KMS-11 (cell line): Measurements from ENCODE around the gene WFIKKN1.
A peak's percentile ranks its signal among the peaks of the same experiment; 100 is the strongest.

Source experiments
- H2AFZ ChIP-seq: fragments of 200-600 bp; sonication (generic); 2 replicates; pipeline ENCODE4 v1.6.1; 2016; ENCODE audit warnings: antibody characterized with exemption, mixed run types, low read depth
- H3K27ac ChIP-seq: fragments of 200-600 bp; sonication (generic); 2 replicates; pipeline ENCODE4 v1.6.1; 2016; ENCODE audit warnings: mild to moderate bottlenecking, mixed run types
- H3K27me3 ChIP-seq: fragments of 200-600 bp; sonication (generic); 2 replicates; pipeline ENCODE4 v1.6.1; 2017; ENCODE audit warnings: mild to moderate bottlenecking, low read depth, mixed run types, moderate library complexity; ENCODE audit not compliant: insufficient read depth
- H3K36me3 ChIP-seq: fragments of 200-600 bp; sonication (generic); 2 replicates; pipeline ENCODE4 v1.6.1; 2017; ENCODE audit warnings: mild to moderate bottlenecking, mixed run types; ENCODE audit not compliant: insufficient read depth
- H3K4me1 ChIP-seq: fragments of 200-600 bp; sonication (generic); 2 replicates; pipeline ENCODE4 v1.6.1; 2016; ENCODE audit warnings: mild to moderate bottlenecking, low read depth, mixed run types; ENCODE audit not compliant: poor library complexity, severe bottlenecking
- H3K4me2 ChIP-seq: fragments of 200-600 bp; sonication (generic); 2 replicates; pipeline ENCODE4 v1.7.0; 2016; ENCODE audit warnings: mild to moderate bottlenecking, mixed run types
- H3K4me3 ChIP-seq: fragments of 200-600 bp; sonication (generic); IDR thresholded peaks from 2 replicates; pipeline ENCODE4 v1.6.1; 2017; ENCODE audit warnings: low read depth, low read length, mixed read lengths; ENCODE audit not compliant: insufficient read depth
- H3K79me2 ChIP-seq: fragments of 200-600 bp; sonication (generic); 2 replicates; pipeline ENCODE4 v1.6.1; 2016; ENCODE audit warnings: low read depth, mixed run types; ENCODE audit not compliant: insufficient read depth
- H3K9ac ChIP-seq: fragments of 200-600 bp; sonication (generic); 2 replicates; pipeline ENCODE4 v1.6.1; 2016; ENCODE audit warnings: mild to moderate bottlenecking, mixed run types
- H4K20me1 ChIP-seq: fragments of 200-600 bp; sonication (generic); 2 replicates; pipeline ENCODE4 v1.6.1; 2016; ENCODE audit warnings: mild to moderate bottlenecking, mixed run types; ENCODE audit not compliant: insufficient read depth
- TF ChIP-seq, protein P1 (sequence below): fragments of 200-600 bp; sonication (generic); conservative IDR thresholded peaks from 2 replicates; pipeline ENCODE4 v1.6.1; 2017; ENCODE audit warnings: low read depth, mild to moderate bottlenecking, antibody characterized with exemption, low read length, moderate library complexity, mixed read lengths

WFIKKN1 gene

DNA sequence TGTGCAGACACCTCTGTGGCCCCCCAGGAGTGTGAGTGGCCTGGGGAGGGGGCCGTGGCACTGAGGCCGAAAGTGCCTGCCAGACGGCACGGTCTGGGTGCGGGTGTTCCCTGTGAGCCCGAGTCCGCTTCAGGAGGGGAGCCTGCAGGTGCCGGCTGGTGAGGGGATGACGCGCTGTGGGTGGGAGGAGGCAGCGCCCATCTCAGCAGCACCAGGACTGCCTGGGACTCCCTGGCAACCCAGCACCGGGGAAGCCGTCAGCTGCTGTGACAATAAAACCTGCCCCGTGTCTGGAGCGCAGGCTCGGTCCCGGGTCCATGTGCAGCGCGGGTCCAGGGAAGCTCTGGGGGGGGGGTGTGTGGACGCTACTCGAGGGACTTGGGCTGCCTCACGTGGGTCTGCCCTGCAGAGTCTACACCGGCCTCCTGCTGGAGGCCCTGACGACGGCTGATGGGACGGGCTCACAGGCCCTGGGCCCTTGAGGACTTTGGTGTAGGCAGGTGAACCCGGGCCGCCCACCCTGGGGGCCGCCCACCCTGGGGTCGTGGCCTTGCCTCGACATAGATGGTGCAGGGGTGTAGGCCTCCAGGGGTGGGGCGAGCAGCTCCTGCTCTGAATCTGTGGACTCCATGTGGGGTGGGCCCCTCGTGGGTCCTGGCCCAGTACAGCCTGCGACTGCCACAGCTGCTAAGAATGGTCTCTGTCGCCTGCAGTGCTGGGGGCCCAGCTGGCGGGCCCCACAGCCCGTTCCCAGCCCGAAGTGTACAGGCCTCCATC, 46.8 kb upstream of the WFIKKN1 start:
- Histone ChIP-seq H3K27me3 (no peaks in the 10 kb centered on the region; the same call in 1 of the 2 replicates), H4K20me1 (no peaks in the 10 kb centered on the region), H3K4me3 (no peak overlapping the region), H3K9ac (no peak overlapping the region), H3K4me1 (peaks cover 15% of the 10 kb centered on the region), H3K4me2 (no peak overlapping the region), H3K79me2 (peaks cover 19% of the 10 kb centered on the region; the same call in 1 of the 2 replicates), H3K36me3 (no peaks in the 10 kb centered on the region), H3K27ac (no peak overlapping the region), H2AFZ (no peak overlapping the region)
- TF ChIP-seq, protein P1, sequence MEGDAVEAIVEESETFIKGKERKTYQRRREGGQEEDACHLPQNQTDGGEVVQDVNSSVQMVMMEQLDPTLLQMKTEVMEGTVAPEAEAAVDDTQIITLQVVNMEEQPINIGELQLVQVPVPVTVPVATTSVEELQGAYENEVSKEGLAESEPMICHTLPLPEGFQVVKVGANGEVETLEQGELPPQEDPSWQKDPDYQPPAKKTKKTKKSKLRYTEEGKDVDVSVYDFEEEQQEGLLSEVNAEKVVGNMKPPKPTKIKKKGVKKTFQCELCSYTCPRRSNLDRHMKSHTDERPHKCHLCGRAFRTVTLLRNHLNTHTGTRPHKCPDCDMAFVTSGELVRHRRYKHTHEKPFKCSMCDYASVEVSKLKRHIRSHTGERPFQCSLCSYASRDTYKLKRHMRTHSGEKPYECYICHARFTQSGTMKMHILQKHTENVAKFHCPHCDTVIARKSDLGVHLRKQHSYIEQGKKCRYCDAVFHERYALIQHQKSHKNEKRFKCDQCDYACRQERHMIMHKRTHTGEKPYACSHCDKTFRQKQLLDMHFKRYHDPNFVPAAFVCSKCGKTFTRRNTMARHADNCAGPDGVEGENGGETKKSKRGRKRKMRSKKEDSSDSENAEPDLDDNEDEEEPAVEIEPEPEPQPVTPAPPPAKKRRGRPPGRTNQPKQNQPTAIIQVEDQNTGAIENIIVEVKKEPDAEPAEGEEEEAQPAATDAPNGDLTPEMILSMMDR = no peak

DNA sequence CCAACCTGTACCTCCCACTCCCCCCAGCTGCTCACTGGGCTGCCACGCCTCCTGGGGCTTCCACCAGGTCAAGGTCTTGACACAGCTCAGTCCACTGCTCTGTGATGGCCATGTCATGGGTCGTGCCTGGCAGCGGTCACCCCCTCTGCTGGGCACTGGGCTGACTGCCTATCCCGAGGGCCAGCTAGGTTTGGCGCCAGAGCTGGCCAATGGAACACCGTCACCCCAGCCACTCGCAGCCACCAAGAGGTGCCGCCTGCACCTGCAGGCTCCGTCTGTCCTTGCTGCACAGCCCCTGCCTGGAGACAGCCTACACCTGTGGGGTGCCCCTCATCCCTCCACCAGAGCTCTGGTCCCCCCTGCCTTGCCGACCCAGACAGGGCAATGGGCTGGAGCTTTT, 45.4 kb upstream of the WFIKKN1 start:
- H3K9ac ChIP-seq = no peak overlapping the region
- TF ChIP-seq, protein P1 = no peak

DNA sequence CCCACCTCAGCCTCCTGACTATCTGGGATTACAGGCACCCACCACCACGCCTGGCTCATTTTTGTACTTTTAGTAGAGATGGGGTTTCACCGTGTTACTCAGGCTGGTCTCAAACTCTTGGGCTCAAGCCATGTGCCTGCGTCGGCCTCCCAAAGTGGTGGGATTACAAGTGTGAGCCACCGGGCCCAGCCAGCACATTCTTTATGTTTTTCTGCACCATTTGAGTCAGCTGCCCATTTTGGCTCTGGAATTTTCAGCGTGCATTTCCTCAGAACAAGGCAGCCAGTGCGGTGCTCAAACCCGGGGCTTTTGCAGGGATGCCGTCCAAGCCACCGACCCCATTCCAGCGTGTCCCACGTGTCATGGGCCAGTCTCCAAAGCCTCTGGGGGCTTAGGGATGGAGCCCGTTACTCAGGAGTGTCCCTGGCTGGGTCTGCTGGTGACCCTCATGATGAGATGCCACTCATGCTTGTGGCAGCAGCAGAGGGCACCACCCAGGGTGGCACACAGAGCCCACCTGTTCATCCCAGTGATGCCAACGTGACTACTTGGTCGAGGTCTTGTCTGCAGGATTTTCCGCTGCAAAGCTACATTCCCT, 44.6 kb upstream of the WFIKKN1 start:
- Histone ChIP-seq H3K79me2 (peaks cover 25% of the 10 kb centered on the region), H3K36me3 (no peaks in the 10 kb centered on the region), H3K9ac (no peak overlapping the region), H2AFZ (no peak overlapping the region), H3K4me3 (no peak overlapping the region), H3K4me2 (no peak overlapping the region), H3K27me3 (no peaks in the 10 kb centered on the region; the same call in 1 of the 2 replicates), H3K27ac (no peak overlapping the region), H3K4me1 (peaks cover 19% of the 10 kb centered on the region), H4K20me1 (no peaks in the 10 kb centered on the region)
- TF ChIP-seq, protein P1 = no peak

More for the DNA sequence above, 45.4 kb upstream of the WFIKKN1 start:
- H3K4me2 ChIP-seq = no peak overlapping the region
- H3K27ac ChIP-seq = no peak overlapping the region
- no peaks in the 10 kb centered on the region for H4K20me1 ChIP-seq
- no peak overlapping the region for H3K4me3 ChIP-seq
- H3K36me3 ChIP-seq = no peaks in the 10 kb centered on the region
- H3K4me1 ChIP-seq = peaks cover 15% of the 10 kb centered on the region
- peaks cover 19% of the 10 kb centered on the region; the same call in 1 of the 2 replicates for H3K79me2 ChIP-seq
- no peaks in the 10 kb centered on the region; the same call in 1 of the 2 replicates for H3K27me3 ChIP-seq
- H2AFZ ChIP-seq = no peak overlapping the region

DNA sequence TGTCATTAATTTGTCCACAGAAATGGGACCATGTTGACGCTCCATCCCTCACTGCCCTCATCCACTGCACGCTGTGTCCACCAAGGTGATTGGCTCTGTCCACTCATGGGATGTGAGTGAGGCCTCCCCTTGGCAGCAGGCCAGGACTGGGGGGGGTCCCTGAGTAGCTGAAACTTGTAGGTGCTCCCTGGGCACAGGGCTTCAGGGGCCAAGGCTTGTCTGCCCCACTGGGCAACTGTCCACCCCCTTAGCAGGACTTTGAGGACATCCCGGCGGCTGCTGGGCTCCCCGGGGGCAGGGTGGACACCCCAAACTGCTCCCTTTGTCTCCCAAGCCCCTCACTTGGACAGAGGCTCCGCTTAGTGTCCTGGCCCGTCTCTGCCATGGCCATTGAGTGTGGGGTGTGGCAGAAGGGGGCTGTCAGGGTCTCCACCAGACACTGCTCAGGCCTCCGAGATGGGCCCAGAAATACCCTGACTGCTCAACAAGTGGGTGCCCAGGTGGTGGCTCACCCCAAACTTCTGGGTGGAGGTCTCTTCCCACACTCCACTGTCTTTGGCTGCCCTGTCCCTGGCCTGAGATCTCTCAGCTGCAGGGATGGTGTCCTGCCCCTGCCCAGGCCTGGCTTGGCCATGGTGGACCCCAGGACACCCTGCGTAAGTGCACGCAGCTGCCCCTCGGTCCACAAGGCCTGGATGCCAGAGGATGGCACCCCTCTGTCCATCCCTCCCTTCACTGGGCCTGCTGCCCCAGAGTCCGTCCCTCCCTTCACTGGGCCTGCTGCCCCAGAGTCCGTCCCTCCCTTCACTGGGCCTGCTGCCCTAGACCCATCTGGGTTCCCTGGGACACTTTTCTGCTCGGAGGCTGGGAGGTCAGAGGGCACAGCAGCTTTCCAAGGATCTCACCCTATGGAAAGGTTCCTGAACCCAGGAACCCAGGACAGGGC, 43.9 kb upstream of the WFIKKN1 start:
- Histone ChIP-seq H3K36me3 (no peaks in the 10 kb centered on the region), H3K4me1 (peaks cover 22% of the 10 kb centered on the region), H3K27me3 (no peaks in the 10 kb centered on the region; the same call in 1 of the 2 replicates), H3K79me2 (peaks cover 32% of the 10 kb centered on the region), H3K27ac (peak overlapping the region; percentile 94; the same call in 1 of the 2 replicates), H3K9ac (peak overlapping the region; percentile 94; the same call in 1 of the 2 replicates), H4K20me1 (no peaks in the 10 kb centered on the region), H3K4me3 (no peak overlapping the region), H2AFZ (no peak overlapping the region), H3K4me2 (peak overlapping the region; percentile 74)
- TF ChIP-seq, protein P1 = no peak
